Right cardiac atrium (tissue), 5 donors: ENCODE measurements around the gene DVL3. TPM values are rescaled to one million over a fixed set of nuclear protein-coding genes. Genes with fewer than 3 reads are reported as not detected.
"Not testable (repeated sequence)": the region's sequence is repeated elsewhere in the genome, so short reads cannot be mapped to it uniquely, and the experiment has no call there.

ENCODE experiments used
- ATAC-seq, 2 donors: fragments of 200-7000 bp; cut with Tn5 transposase; one replicate each; pipeline versions ENCODE4 v1.8.0 to v1.9.1; 2020; ENCODE audit warnings: moderate library complexity in 2 of 2, mild to moderate bottlenecking in 1 of 2
- DNase-seq, 3 donors: peaks; one replicate each; pipeline ENCODE4 v3.0.0-alpha.2; 2020
- H3K27ac ChIP-seq: one replicate; pipeline ENCODE4 v1.5.1; 2013; ENCODE audit warnings: mild to moderate bottlenecking, low read length, control low read depth, moderate library complexity
- H3K27me3 ChIP-seq: one replicate; pipeline ENCODE4 v1.6.1; 2013; ENCODE audit not compliant: control insufficient read depth, insufficient read depth
- H3K4me1 ChIP-seq: one replicate; pipeline ENCODE4 v1.6.1; 2013; ENCODE audit warnings: low read length; ENCODE audit not compliant: control insufficient read depth, insufficient read depth
- H3K4me3 ChIP-seq: one replicate; pipeline ENCODE4 v1.5.1; 2013; ENCODE audit warnings: low read length, control low read depth
- H3K9me3 ChIP-seq: one replicate; pipeline ENCODE4 v1.6.1; 2013; ENCODE audit warnings: low read length; ENCODE audit not compliant: control insufficient read depth
- WGBS: extraction: QIAGEN DNeasy Blood & Tissue Kit; methylation state at CpG from one replicate; pipeline ENCODE4 v1.1.7; 2013; 5-methylcytosine and 5-hydroxymethylcytosine counted together
- intact Hi-C, 4 donors: fragments of 100-400 bp; cut with DNase I; formaldehyde crosslinking; loops; one replicate each; pipeline versions ENCODE4 v1.11.0 to v1.14.0; 2022 to 2023
- long read RNA-seq, 4 donors: library from polyadenylated mRNA; unstranded; transcript quantifications; one replicate each; pipeline ENCODE4 v2.0.0, GENCODE V29; 2020 to 2021
- polyA plus RNA-seq: library from polyadenylated mRNA; stranded (reverse); fragments of 200-250 nt; gene quantifications from one replicate; pipeline ENCODE4 v1.2.3, GENCODE V29; 2013
- total RNA-seq, 4 donors: library from RNA; stranded (reverse); fragmentation: NEBNext Ultra II Directional; extraction: Animal tissue kit (Norgen Biotek cat#: 25700); gene quantifications; one replicate each; pipeline ENCODE4 v1.2.1, GENCODE V29; 2021
- donor health status: healthy with polysubstance abuse.
- donor health status: DM: no; HTN: yes; CAD: no.
- donor health status: DM: no; HTN: no; CAD: no.
- donor health status: DM: no; HTN: yes; CAD: no; lungs with severe emphysema.
- donor health status: DM: yes; HTN: yes; CAD: no.

The DVL3 gene
- total RNA-seq, result 10 to 100 TPM; 61.1 to 67.4 (median 65.3) TPM
- 39.8 TPM for polyA plus RNA-seq
- long read RNA-seq, donor 1, full-length matches to known transcripts, result 63 of 169 reads
- long read RNA-seq, donor 1, partial matches to known transcripts, result 16 of 169 reads
- long read RNA-seq, donor 1, other reads (novel, unspliced or antisense), result 90 of 169 reads
- long read RNA-seq, donor 2, full-length matches to known transcripts, result 40 of 76 reads
- long read RNA-seq, donor 2, partial matches to known transcripts, result 4 of 76 reads
- long read RNA-seq, donor 2, other reads (novel, unspliced or antisense), result 32 of 76 reads
- long read RNA-seq, donor 3, full-length matches to known transcripts, result 9 of 39 reads
- long read RNA-seq, donor 3, partial matches to known transcripts, result 3 of 39 reads
- long read RNA-seq, donor 3, other reads (novel, unspliced or antisense), result 27 of 39 reads
- long read RNA-seq, donor 4, full-length matches to known transcripts, result 49 of 99 reads
- long read RNA-seq, donor 4, partial matches to known transcripts, result 7 of 99 reads
- long read RNA-seq, donor 4, other reads (novel, unspliced or antisense), result 43 of 99 reads

DNA sequence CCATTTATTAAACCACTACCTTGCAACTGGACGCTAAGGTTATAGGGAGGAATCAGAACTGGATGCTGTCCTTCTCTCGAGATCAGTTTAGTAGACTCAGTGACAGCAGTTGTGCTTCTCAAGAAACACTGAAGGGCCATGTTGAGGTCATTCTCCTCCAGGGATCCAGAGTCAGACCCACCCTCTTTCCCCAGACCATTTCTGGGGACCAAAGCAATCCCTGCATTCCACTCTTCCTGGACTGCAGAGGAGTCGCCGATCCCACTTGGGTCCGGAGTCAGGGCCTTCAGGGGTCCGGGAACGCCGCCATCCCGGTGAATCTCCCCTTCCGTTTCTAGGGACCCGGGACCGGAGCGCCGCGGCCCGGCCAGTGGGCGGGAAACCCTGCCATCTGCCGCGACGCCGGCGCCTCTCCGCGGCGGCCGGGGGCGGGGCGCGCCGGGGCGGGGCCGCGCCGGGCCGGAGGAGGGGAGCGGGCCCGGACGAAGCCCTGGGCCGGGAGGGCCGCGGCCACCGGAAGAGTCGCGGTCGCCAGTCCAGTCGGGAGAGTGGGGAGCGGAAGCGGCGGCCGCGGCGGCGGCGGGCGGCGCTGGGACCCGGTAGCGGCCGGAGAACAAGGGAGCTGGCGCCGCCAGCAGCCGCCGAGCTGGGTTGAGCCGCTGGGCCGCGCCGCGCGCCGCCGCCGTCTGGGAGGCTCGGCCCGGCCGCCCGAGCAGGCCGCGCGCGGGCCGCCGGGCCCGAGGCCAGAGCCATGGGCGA lies at the start of gene DVL3:
Gene DVL3, plus strand, starts transcription at position 493 of the 759 bp plus-strand sequence. Its CDS starts 259 bp downstream, at position 752.
- Histone ChIP-seq H3K27me3 (no peaks in the 10 kb centered on the region), H3K4me3 (peak within 1 kb of the TSS; percentile 99), H3K9me3 (no peaks in the 10 kb centered on the region), H3K27ac (peak within 1 kb of the TSS; percentile 98), H3K4me1 (peaks cover 9% of the 10 kb centered on the region)
- under 1% methylated on average over 84 of the region's 84 CpGs for WGBS
- ATAC-seq (peak; percentile 87 to 90), DNase-seq (peak; percentile 77 to 91 (median 90))
- intact Hi-C loops, result no loop called here

DNA sequence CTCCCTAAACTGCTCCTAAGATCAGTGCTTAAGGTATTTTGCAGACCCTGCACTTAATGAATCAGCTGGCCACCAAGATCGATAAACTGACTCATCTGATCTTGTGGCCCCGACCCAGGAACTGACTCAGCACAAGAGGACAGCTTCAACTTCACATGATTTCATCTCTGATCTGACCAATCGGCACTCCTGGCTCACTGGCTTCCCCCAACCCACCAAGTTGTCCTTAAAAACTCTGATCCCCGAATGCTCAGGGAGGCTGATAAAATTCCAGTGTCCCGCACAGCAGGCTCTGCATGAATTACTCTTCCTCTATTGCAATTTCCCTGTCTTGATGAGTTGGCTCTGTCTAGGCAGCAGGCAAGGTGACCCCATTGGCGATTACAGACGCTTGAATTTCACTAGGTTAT lies 44.9 kb upstream of the DVL3 start:
- 45% methylated on average over 7 of the region's 7 CpGs for WGBS
- no peak overlapping the region for H3K4me3 ChIP-seq

DNA sequence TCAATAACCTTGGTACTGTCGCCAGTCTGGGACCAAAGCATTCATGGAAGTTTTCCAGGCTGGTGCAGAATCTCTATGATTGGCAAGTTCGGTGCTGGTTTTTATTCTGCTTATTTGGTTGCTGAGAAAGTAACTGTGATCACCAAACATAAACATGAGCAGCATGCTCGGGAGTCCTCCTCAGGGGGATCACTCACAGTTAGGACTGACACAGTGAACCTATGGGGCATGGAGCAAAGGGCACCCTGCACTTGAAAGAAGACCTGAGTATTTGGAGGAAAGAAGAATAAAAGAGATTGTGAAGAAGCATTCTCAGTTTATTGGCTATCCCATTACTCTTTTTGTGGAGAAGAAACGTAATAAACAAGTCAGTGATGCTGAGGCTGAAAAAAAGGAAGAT lies 39.2 kb upstream of the DVL3 start:
- DNase-seq (no peak), ATAC-seq (no peak)
- no peak overlapping the region for H3K27ac ChIP-seq
- intact Hi-C loops, result no loop called here
- WGBS, result 83% methylated on average over 4 of the region's 4 CpGs
- H3K4me1 ChIP-seq, result no peaks in the 10 kb centered on the region
- H3K4me3 ChIP-seq, result no peak overlapping the region
- H3K27me3 ChIP-seq, result peaks cover 2% of the 10 kb centered on the region
- no peaks in the 10 kb centered on the region for H3K9me3 ChIP-seq

More for the DNA sequence above, 44.9 kb upstream of the DVL3 start:
- no peaks in the 10 kb centered on the region for H3K4me1 ChIP-seq
- H3K27me3 ChIP-seq, result peaks cover 2% of the 10 kb centered on the region
- ATAC-seq, result no peak
- no peak overlapping the region for H3K27ac ChIP-seq
- intact Hi-C loops, result no loop called here
- no peak for DNase-seq
- H3K9me3 ChIP-seq, result no peaks in the 10 kb centered on the region

DNA sequence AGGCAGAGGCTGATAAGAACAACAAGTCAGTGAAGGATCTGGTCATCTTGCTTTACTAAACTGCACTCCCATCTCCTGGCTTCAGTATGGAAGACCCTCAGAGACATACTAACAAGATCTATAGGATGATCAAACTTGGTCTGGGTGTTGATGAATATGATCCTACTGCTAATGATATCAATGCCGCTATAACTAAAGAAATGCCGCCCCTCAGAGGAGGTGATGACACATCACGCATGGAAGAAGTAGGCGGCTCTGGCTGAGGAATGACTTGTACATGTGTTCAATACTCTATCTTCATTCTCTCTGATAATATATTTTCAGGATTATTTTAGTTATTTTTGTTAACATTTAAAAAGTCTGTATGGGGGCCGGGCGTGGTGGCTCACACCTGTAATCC lies 37.5 kb upstream of the DVL3 start:
- no peak overlapping the region for H3K4me3 ChIP-seq
- no peak overlapping the region for H3K27ac ChIP-seq
- intact Hi-C loops, result no loop called here
- ATAC-seq, result no peak
- H3K4me1 ChIP-seq, result no peaks in the 10 kb centered on the region
- H3K9me3 ChIP-seq, result no peaks in the 10 kb centered on the region
- WGBS, result 81% methylated on average over 6 of the region's 6 CpGs
- no peak for DNase-seq
- peaks cover 2% of the 10 kb centered on the region for H3K27me3 ChIP-seq

DNA sequence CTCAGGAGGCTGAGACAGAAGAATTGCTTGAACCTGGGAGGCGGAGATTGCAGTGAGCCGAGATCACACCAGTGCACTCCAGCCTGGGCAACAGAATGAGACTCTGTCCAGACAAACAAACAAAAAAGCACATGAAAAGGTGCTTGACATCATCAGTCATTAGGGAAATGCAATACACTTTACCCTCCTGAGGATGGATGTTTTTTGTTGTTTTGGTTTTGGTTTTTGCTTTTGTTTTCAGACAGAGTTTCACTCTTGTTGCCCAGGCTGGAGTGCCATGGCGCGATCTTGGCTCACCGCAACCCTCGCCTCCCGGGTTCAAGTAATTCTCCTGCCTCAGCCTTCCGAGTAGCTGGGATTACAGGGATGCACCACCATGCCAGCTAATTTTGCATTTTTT lies 34.1 kb upstream of the DVL3 start:
- H3K9me3 ChIP-seq, DNase-seq, H3K27me3 ChIP-seq, H3K4me1 ChIP-seq, H3K27ac ChIP-seq, ATAC-seq, intact Hi-C loops, H3K4me3 ChIP-seq: not testable (repeated sequence)
- WGBS, result 94% methylated on average over 8 of the region's 8 CpGs

DNA sequence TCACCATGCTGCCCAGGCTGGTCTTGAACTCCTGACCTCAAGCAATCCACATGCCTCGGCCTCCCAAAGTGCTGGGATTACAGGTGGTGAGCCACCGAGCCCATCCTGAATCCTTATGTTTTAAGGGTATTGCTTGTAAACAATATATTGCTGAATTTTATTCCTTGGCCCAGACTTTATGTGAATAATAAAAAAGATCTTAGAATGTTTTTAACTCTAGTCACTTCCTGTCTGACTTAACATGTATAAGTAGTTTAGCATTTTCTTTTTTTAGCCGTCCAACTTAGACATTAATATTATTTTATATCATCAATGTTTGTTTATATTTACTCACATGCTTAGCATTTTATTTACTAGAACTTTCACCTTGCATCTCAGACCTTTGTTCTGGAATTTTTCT lies 29.2 kb upstream of the DVL3 start:
- no peaks in the 10 kb centered on the region for H3K9me3 ChIP-seq
- no peaks in the 10 kb centered on the region for H3K4me1 ChIP-seq
- intact Hi-C loops, result no loop called here
- ATAC-seq, result no peak
- WGBS, result 73% methylated on average over 3 of the region's 3 CpGs
- no peak for DNase-seq
- no peaks in the 10 kb centered on the region for H3K27me3 ChIP-seq
- H3K4me3 ChIP-seq, result no peak overlapping the region
- H3K27ac ChIP-seq, result no peak overlapping the region

DNA sequence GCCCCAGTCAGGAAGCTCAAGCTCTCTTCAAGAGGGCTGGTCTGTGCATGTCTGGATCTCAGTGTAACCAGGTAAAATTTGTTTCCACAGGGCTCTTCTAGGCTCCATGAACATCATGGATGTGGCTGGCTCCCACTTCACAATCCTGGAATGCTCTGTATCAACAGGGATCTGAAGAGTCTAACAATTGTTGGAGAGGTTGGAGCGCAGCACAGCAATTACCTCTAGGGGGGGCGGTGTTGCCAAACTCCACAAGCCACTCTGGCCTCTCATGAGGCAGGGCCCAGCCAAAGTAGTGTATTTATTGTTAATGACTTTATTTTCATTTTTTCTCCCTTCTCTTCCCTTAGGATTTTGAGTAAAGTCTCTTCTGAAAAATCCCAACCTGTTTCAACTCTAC lies 26.2 kb upstream of the DVL3 start:
- no peaks in the 10 kb centered on the region for H3K9me3 ChIP-seq
- H3K27me3 ChIP-seq, result no peaks in the 10 kb centered on the region
- 31% methylated on average over 2 of the region's 2 CpGs for WGBS
- no peak overlapping the region for H3K27ac ChIP-seq
- H3K4me3 ChIP-seq, result no peak overlapping the region
- no peak for DNase-seq
- peaks cover 2% of the 10 kb centered on the region for H3K4me1 ChIP-seq
- intact Hi-C loops, result no loop called here
- peak; percentile 23 to 31 for ATAC-seq

DNA sequence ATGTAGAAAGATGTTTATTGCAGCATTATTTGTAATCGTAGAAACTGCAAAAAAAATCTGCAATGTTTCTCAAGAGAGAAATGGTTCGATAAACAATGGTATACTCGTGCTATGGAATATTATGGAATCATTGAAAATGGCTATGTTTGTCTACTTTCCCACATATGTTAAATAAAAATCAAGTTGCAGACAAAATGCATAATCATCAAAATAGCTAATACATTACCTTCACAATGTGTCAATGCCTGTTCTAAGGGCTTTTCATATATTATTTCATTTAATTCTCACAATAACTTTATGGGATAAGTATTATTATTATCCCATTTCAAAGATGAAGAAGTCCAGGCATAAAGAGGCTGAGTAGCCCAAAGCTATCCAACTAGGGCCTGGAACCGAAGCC lies 22.2 kb upstream of the DVL3 start:
- no peaks in the 10 kb centered on the region for H3K27me3 ChIP-seq
- H3K4me3 ChIP-seq, result no peak overlapping the region
- peaks cover 2% of the 10 kb centered on the region for H3K4me1 ChIP-seq
- DNase-seq (no peak), ATAC-seq (no peak)
- H3K9me3 ChIP-seq, result no peaks in the 10 kb centered on the region
- WGBS, result 96% methylated on average over 4 of the region's 4 CpGs
- intact Hi-C loops, result no loop called here
- no peak overlapping the region for H3K27ac ChIP-seq

DNA sequence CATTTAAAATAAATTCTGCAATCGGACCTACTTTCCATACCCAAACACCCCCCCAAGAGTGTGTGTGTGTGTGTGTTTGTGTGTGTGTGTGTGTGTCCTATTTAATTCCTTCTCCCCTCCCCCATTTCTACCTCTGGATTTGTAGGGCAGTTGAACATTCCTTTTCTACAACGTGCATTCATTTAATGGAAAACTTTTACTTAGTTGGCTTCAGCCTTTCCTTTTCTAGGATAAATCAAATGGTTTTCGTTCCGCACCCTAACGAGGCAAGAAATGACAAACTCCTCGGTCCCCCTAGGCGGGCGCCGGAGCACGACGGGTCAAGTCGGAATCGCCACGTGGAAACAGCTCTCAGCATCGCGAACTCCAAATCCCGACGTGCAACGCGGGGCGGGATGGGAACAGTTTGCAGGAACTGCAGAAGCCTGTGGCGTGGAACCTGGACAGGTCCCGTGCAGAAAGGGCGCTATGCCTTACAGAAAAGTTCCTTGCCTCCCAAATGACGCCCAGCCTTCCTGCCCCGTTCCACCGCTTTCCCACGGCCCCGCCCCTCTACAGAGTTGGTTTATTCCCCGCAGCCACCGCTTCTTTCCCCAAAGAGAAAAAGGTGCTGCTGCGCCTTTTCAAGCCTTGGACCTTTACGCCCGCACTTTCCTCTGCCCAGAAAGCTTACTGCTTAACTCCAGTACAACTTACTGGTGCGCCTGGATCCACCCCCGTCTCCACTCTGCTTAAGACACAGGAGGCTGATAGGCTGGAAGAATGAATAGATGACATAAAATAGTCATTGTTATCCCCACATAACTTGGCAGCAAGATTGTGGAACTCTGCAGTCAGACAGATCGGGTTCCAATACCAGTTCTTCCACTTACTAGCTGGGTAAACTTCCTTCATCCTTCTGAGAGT lies 21.1 kb upstream of the DVL3 start:
- no peaks in the 10 kb centered on the region for H3K27me3 ChIP-seq
- H3K27ac ChIP-seq, result peak overlapping the region; percentile 82
- peak overlapping the region; percentile 53 for H3K4me3 ChIP-seq
- H3K4me1 ChIP-seq, result peaks cover 2% of the 10 kb centered on the region
- intact Hi-C loops, result no loop called here
- DNase-seq (peak; percentile 91 to 95 (median 93)), ATAC-seq (peak; percentile 89 to 90)
- no peaks in the 10 kb centered on the region for H3K9me3 ChIP-seq
- 1% methylated on average over 37 of the region's 37 CpGs for WGBS

DNA sequence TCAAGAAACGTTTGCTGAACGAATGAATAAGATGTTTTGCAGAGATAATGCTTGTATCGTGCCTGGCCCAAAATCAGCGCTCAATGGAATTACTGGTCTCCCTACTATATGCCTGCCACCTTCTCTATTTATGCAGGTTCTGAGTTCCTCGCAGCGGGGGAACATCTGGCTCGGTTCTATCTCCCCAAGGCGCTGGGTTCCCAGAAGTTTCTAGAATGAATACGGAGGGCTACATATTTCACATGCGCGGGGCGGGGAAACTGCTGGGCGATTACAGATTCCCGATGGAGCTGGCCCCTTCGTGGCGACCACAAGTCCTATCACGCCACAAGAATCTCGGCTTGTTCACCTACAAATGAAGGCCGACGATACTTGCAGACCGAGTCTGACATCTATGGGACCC lies 20.4 kb upstream of the DVL3 start:
- ATAC-seq (peak; percentile 7 to 17), DNase-seq (no peak)
- Histone ChIP-seq H3K4me1 (peaks cover 2% of the 10 kb centered on the region), H3K9me3 (no peaks in the 10 kb centered on the region), H3K27me3 (no peaks in the 10 kb centered on the region), H3K27ac (peak overlapping the region; percentile 82), H3K4me3 (peak overlapping the region; percentile 53)
- under 1% methylated on average over 21 of the region's 21 CpGs for WGBS
- intact Hi-C loops, result no loop called here
